Measurements from ENCODE around the gene KANK2.

GRCh38 chr19:11232555-11232954 is 35.2 kb upstream of the KANK2 start:
- TF ChIP-seq POLR2A (IDR thresholded peaks at IDR 0.05; ENCODE audit: low read depth, low read length) (no peak), POLR2AphosphoS5 (IDR thresholded peaks at IDR 0.05; ENCODE audit: low read depth, low read length) (no peak), POU2F2 (IDR thresholded peaks at IDR 0.05; ENCODE audit: low read depth, low read length) (no peak)

Measured in GM12891 (cell line).